Ammon's horn (tissue), 1 donor: ENCODE results near the gene VAV3.

Source experiments
- DNase-seq: peaks from one replicate; pipeline ENCODE4 v3.0.0-alpha.2; 2016; ENCODE audit warnings: low spot score

Gene VAV3

DNA sequence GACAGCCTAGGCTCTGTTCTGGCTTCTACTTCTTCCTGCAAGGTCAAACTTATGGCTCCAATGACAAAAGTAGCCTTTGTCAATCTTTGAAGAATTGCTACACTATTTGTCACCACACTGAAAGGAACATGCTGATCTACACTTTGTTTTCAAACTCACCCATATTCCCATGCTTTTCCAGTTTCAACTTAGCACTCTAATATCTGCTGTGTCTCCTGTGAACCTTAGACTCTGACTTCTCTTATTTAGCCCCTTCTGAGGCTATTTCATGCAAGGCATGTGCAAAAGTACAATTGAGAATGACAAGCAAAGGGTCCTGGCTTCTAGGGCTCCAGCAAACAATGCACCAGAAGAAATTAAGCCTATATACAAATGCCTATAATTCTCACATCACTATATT lies 374.9 kb downstream of the VAV3 start:
- no peak for DNase-seq

DNA sequence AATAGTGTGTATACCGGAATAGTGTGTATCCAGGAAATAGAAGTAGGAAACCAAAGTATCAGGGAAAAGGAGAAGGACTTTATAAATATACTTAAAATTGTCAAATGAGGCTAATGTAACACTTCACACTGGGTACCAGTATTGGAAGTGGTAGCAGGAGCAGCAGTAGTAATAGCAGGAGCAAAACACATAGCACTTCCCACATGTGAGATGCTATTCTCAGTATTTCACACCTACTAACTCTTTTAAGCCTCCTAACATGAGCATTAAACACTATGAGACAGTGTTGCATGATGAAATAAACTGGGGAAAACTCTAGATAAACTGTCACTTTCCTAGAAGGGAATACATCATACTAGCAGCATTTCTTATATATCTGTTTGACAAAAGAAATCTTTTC lies 376.7 kb downstream of the VAV3 start:
- DNase-seq: peak; percentile 25

DNA sequence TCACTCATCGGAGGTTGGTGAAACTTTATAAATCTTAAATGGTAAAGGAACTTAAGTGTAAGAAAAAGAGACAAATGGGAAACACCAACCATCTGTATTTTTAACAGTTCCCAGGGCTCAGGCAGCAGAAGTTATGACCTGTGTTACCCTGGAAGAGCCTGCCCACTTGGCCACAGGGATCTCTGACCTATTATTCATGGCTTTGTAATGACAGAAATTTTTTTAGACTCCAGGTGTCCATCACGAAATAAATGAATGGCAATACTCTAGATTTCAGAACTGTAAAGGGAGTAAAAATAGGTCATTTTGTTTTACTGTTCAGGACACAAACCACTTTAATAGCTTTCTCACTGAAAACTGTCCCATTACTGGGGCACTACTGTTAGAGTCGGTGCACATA lies 389.8 kb downstream of the VAV3 start:
- no peak for DNase-seq

DNA sequence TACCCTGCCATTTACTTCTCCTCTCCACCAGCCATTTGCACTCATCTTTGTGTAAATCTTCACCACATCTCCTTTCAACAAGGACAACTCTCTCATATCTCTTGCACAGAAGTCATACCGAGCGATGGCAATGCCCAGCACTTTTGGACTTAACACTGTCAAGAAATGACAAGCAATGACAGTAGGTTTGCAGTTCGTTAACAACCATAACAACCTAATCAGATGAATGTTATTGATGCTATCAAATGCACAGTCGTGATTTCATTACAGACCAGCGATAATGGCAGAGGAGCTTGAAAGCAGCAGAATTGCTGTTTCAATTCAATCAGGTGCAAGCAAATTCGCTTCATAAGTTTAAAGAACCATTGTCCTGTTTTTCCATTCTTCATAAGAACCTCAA lies 390.9 kb downstream of the VAV3 start:
- no peak for DNase-seq

DNA sequence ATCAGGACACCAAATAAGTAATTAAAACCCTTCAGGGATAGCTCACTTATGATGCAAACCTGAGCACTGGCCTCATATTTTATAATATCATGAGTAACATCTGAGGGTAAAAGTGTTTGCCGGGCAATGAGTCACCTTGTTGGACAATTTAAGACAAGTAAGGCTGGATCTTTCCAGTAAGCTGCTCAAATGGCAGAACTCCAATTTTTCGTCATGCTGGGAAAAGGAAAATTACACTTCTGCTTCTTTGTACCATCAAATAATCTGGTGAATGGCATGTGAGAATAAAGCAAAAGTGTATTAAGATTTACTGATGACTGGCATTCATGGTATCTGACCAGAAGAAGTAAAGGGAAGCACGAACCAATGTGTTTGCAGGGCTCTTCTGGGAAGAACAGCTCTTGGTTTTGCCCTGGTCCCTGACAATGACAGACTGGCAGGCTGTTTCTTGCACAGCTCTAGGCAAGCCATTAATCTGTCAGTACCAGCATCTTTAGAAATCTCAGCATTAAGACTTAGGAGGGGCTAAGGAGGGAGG lies 392.2 kb downstream of the VAV3 start:
- peak; percentile 7 for DNase-seq

DNA sequence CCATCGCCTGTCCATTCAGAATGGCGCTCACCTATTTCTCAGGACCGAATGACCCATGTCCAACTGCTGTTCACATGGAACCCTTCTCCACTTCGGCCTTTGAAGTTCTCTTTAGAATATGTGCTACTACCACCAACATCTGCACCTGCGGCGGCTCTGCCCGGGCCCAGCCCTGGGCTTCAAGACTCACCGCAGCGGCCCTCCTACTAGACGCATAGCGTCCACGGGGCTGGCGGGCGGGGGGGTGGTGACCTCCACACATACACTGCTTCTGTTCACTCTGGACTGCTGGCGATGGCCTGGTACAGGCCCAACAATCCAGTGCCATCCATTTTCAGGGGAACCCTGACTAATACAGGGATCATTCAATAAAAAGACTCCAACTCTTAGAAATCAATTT lies 394.2 kb downstream of the VAV3 start:
- no peak for DNase-seq

DNA sequence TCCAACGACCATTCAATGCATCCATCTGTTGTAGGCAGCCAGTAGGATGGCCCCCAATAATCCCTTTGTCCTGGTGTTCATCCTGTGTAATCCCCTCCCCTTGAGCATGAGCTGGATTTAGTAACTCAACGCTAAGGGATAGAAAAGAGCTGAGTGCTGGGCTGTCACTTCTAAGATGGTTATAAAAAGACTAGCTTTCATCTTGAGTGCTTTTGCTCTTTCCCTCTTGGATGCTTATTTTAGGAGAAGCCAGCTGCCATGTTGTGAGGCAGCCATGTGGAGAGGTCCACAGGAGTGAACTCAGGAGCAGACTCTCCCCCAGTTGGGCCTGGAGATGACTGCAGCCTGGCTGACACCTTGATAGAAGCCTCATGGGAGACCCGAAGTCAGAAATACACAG lies 401.5 kb downstream of the VAV3 start:
- DNase-seq: no peak

DNA sequence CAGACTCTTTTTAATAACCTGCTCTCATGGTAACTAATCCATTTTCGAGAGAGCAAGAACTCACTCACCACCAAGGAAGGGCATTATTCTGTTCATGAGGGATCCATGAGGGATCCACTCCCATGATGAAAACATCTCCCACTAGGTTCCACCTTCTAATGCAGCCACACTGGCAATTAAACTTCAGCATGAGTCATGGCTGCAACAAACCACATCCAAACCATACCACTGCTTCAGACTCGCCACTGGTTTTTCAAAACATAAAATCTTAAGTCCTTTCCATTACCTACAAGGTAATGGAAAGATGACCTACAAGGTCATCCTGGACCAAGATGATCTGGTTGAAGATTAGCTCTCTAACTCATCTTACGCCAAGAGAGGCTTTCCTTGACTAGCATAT lies 405.1 kb downstream of the VAV3 start:
- DNase-seq: no peak

DNA sequence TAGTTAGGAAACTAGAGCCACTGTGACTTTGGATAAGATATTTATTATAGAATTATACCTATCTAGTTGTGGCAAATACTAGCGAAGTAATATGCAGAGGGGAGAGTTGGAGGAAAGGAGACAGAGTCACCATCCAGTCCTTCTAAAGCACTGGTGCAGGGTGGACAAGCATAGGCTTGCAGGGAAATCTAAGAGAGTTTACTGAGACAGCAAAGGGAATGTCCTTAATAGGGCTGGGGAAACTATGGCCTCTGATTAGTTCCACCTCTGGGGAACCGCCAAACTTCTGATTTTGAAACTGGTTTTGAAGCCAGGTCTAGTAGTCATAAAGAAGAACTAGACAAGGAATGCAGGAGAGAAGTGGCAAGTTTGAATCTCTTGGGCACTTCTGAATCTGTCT lies 407.9 kb downstream of the VAV3 start:
- DNase-seq: no peak

DNA sequence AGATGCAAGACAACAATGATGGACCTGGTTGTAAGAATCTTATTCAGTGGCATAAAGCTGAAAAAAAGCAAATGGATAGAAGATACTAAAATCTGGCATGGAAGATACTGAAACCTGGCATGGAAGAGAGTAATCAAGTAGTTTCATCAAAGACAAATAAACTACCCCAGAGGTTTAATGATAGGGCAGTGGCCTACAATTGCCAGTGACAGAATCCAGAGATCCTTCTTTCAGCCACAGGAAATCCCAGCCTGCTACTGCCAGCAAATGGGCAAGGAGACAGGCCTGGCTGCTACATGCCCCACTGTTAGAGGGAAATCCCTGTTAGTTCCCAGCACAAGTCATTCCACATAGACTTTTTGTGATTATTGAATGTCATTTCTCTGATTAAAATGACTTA lies 409.4 kb downstream of the VAV3 start:
- no peak for DNase-seq

DNA sequence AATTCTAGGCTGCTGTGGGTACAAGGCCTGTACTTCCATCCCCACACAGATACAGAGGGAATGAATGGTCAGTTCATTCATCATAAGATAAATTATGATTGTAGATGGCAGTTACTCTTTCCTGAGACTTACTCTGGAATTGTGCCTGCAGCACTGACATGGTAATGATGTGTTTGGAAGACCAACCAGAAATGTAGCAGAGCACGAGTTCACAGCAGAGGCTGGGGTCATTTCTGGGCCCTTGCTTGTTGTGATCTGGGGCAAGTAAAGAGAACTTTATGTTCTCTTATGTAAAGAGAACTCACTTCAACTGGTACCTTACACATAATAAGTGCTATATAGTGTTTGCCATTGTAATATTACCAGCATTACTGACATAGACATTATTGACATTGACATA lies 412.2 kb downstream of the VAV3 start:
- no peak for DNase-seq

DNA sequence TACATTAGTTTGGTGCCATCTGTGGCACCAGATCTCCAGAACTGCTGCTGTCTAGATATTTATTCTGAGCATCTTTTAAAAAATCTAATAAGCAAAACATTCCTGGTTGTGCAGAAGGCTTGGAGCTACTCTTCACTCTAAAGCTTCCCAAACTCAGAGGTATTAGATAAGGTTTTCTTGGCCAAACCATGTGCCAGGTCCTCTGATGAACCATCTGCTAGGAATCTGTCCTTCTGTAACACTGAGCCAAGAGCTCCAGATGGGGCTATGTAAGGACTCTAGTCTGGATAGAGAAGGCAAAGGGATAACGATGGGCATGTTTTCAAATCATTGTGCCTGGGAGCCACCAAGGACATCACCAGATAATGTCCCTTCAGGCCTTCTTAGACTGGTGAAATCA lies 413.5 kb downstream of the VAV3 start:
- peak; percentile 8 for DNase-seq

DNA sequence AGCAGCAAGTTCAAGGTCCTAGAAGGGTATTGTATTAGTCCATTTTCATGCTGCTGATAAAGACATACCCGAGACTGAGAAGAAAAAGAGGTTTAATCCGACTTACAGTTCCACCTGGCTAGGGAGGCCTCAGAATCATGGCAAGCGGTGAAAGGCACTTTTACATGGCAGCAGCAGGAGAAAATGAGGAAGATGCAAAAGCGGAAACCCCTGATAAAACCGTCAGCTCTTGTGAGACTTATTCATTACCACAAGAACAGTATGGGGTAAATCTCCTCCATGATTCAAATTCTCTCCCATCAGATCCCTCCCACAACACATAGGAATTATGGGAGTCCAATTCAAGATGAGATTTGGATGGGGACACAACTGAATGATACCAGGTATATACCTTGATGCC lies 414.6 kb downstream of the VAV3 start:
- no peak for DNase-seq

DNA sequence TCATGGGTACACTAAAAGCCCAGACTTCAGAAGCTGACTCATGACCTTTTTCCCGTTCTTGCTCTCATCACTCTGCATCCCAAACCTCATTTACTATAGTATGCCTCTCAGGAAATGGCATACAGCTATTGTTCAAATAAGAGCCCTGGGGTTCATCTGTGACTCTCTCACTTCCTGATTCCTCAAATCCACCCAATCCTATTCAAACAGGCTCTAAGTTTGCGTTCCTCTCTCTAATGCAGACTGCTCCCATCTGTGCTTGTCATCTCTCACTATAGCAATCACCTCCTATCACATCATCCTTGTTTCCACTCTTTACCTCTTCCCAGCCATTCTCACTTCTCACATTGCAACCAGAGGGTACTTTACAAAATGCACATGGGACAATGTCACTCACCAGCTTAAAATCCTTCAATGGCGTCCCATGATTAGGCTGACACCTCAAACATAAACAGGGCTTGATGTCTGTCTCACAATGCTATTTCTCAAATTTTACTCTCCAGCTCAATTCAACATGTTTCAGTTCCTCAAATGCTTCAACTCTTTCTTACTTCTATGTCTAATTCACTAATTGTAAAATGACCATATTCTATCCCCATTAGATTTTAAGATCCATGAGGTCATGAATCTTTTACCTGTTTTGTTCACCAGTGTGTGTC lies 415.7 kb downstream of the VAV3 start:
- no peak for DNase-seq

DNA sequence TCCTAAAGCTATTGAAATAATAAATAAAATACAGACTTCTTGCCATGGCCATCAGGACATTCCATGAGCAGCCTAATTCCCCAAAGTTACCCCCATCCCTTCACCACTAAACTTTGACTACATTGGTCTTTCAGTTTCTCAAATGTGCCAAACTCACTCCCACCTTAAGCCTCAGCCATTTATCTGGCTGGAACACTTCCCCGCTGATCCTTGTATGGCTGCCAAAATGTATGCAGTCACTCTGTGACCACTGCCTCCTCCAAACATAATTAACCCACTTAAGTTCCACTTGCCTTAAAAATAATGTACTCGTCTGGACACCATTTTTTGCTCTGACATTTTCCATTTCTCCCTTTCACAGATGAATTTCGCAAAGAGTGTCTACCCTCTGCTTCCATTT lies 416.7 kb downstream of the VAV3 start:
- no peak for DNase-seq

DNA sequence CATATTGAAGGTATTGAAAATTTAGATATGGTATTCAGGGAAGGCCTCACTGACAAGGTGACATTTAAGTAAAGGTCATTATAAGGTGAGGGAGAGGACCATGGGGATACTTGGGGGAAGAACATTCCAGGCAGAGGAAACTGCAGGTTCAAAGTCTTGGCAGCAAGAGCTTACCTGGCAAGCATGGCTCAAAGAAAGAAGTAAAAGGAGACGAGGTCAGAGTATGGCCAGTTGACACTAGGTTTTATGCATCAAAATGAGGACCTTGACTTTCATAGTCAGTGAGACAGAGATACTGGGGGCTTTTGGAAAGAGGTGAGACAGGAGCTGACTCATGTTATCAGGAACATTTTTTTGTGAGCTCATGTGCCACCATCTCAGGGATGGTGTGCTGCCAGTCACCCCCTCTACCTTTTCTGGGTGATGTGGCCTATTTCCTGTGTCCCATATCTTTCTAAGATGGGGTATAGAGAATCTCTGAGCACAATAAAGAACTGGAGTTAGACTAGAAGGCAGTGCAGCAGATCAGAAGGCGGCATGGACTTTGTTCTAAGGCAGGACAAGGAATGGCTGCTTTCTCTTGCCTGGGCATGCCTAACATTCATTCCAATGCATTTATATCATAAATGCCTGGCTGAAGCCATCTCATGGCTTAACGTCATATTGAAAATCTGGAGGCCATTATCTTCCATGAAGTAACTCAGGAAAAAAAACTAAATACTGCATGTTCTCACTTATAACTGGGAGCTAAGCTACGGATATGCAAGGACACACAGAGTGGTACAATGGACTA lies 417.4 kb downstream of the VAV3 start:
- no peak for DNase-seq

DNA sequence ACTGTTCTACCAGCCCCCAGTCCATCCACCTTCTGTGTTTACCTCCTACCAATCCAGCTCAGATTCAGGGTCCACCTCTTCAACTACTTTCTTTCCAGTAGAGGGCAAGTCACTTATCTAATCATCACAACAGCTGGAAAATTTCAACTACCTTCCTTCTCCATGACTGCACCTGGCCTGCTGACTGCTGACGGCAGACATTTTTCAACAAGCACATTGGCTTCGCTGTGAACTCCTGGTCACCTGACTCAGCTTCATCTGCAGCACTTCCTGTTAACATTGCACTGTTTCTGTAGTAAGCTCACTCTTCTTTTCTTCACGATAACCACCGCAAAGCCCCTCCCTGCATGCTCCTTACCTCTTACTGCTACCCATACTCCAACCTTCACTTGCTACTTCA lies 418.4 kb downstream of the VAV3 start:
- DNase-seq: no peak

DNA sequence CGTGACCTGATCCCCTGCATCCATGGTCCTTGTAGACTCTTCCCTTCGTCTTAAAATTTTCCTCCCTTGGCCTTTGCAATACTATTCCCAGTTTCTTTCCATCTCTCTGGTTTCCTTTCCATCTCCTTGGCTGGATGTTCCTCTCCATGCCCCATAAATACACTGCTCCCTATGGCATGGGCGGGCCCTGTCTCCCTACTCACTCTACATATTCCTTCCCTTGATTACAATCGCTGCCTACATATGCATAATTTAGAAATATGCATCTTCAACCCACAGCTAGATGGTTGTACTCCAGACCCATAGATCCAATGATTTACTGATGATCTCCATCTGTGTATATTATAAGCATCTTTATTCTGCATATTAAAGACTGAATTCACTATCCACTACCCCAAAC lies 419.1 kb downstream of the VAV3 start:
- no peak for DNase-seq

DNA sequence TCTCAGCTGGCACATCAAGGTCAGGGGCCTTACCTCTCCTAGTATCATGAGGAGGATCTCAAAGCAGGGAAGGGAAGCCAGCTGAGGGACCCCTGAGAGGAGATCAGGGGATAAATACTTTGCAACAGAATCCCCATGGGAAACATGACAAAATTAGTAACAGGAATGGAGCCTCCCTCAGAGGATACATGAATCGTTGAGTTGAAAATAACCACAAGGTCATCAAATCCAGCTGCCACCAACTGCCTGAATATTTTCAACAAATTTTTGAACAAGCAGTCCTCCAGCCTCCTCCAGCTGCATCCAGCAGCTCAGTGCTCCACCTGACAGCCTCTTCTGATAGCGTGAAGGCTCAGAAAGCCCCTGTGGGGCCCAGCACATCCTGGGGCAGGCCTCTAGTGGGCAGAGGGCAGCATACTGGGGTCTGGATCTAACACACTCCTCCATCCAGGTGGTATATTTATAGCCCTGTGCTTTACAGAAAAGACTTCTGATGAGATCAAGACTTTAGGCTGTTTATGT lies 419.9 kb downstream of the VAV3 start:
- DNase-seq: no peak

DNA sequence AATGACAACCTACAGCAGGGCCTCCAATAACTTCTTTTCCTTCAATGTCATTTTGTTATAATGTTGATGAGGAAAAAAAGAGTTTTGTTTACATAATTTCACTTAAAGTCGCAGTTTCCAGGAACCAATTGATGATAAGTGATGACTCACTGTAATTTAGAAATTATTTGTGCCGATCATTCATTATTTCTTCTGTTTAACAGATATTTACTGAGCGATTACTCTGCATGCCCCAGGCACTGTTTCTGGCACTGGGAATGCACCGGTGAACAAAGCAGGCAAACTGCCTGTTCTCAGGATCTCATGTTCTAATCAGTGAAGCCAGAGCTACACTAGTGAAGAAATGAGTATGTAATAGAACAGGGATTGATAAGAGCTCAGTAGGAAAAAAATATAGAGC lies 420.7 kb downstream of the VAV3 start:
- DNase-seq: no peak

DNA sequence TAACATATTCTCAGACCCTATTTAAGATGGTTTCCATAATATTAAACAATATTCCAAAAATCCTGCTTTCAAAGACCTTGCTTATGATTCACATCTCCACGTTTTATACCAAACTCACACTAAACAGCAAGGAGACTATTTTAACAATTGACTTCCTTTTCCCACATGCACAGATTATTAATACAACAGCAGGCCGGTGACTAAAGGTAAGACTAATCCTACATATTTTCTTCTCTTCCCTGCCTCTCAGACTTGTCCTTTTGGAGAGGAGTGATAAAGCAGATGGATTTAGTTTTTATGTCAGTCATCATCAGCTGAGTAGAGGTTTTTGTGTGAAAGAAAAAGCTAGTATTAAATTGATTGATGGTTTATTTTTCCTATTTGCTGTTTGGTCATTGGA lies 423.6 kb downstream of the VAV3 start:
- no peak for DNase-seq

DNA sequence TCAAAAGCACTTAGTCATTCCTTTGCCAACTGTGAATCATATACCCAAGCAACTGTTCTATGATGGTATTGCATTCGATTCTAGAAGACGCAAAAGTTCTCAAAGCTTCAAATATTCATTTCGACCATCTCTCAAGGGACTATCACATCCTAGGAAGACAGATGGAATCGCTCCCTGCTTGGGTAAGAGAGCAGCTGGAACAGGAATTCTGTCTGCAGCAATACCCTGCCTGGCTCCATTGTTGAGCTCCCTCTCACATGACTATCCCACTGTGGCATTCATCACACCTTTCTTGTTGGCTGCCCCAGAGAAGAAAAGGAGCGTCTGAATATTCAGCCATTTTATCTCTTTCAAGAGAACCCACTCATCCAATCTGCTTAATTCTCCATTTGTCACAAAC lies 426.5 kb downstream of the VAV3 start:
- no peak for DNase-seq

DNA sequence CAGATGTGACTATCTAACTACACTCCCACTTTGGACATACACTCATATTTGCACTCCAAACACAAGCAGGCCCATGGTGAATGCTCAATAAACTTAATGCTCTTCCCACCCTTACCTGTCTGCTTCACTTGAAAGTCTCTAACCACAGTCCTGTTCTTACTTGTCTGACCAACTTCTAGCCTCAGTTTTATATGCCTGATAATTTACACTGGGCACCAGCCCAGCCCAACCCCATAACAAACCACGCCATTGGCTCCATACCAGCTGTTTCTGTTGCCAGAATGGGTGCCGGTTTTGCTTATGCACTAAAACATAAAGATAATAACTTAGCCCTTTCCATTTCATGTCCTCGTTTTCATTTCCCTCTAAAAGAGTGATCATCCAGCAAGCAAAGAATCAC lies 428.7 kb downstream of the VAV3 start:
- DNase-seq: no peak

DNA sequence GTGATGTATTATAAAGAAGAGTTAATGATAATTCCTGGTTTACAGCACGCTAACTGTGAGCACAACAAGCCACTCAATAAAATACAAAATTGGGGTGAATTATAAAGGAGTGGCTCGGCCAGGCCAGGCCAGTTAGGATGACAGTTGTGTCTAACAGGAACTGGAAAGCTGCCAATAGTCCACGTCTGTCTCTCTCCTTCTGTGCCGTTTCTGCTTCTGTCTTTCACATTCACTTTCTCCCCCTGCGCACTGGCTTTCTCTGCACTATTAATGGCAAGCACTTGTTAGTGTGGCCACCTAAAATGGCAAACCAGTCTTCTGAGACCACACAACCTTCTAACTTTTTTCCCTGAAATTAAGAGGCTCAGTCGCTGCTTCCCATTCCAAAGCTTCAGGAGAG lies 429.9 kb downstream of the VAV3 start:
- peak; percentile 20 for DNase-seq
